SIG-M5 treated with dmso at 0.1 percent for 504 hours (cell line): ENCODE data around the gene SPAG8.
A peak's percentile ranks its signal among the peaks of the same experiment; 100 is the strongest.

Source experiments
- DNase-seq: peaks from one replicate; lab custom pipeline; 2025; ENCODE audit not compliant: unreplicated experiment; lab: John Stamatoyannopoulos, UW

The SPAG8 gene, protein sequence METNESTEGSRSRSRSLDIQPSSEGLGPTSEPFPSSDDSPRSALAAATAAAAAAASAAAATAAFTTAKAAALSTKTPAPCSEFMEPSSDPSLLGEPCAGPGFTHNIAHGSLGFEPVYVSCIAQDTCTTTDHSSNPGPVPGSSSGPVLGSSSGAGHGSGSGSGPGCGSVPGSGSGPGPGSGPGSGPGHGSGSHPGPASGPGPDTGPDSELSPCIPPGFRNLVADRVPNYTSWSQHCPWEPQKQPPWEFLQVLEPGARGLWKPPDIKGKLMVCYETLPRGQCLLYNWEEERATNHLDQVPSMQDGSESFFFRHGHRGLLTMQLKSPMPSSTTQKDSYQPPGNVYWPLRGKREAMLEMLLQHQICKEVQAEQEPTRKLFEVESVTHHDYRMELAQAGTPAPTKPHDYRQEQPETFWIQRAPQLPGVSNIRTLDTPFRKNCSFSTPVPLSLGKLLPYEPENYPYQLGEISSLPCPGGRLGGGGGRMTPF

DNA sequence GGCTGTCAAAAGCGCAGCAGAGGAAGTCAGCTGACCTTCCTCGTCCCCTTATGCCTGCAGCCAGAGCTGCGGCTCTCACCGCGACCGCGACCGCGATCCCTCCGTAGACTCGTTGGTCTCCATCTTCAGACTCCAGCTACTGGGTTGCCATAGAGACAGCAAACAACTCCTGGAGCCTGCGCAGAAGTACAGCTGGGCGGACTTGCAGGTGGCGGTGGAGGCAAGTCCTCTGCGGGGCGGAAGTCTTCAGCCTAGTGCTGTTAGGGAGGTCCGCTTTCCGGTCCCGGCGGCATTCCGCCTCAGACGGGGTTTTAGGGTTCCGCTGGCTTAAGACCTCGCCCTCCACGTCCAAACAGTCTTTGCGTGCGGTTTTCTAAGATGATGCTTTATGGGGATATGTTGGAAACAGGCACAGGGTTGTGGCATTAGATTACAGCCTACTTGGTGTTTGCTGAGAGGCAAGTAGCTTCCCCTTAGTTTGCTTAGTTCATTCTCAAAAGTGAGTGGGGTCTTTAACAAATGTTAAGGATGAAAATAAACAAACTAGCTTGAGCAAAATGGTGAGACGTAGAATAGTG lies at the start of gene SPAG8:
Gene SPAG8 (minus strand): TSS at position 238 of the 578 bp plus-strand sequence. CDS start 115 bp downstream, at position 123.
- DNase-seq, result peak; percentile 97

DNA sequence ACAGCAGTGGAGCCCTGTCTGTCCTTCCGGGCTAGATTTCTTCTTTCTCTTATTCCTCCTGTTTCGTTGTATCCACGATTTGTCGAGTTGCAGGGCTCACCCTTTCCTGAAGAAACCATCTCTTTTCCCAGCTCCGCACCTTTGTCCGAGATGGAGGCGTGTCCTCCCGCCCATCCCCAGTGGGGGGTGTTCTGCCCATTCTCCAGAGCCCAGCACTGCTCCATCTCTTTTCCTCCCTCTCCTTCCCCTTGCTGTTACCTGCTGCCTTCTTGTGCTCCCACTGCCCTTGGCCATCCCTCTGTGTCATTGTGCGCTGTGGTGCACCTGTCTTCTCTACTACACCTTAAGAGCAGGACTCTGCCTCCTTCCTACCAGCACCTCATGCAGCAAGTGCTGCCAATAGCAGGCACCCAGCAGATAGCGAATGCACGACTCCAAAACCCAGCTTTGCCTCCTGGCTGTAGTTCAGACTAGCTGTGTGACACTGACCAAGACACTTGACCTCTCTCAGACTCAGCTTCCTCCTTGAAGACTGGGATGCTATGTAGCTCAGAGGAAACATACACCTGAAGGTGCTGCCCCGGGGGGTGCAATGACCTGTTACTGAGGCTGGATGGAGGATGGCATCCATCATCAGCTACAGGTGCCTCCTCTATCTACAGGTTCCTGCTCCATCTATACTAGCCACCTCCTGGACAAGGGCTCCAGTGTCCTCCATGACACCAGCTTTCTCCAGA lies 49.3 kb upstream of the SPAG8 start:
- no peak for DNase-seq

DNA sequence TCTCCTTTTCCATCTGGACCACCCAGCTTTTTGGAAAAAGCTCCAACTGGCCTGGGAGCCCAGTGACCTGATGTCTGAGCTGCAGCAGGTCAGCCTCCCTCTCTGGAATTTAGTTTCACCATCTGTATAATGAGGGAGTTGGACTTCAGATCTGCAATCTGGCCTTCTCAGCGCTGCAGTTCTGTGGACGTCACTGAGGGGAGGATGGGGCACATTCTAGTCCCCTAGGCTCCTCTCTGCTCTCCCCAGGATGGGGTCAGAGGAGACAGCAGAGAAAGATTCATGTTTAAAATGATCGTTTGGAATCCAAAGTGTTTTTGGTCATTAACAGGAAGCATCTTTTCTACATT lies 47.9 kb upstream of the SPAG8 start:
- DNase-seq, result no peak

DNA sequence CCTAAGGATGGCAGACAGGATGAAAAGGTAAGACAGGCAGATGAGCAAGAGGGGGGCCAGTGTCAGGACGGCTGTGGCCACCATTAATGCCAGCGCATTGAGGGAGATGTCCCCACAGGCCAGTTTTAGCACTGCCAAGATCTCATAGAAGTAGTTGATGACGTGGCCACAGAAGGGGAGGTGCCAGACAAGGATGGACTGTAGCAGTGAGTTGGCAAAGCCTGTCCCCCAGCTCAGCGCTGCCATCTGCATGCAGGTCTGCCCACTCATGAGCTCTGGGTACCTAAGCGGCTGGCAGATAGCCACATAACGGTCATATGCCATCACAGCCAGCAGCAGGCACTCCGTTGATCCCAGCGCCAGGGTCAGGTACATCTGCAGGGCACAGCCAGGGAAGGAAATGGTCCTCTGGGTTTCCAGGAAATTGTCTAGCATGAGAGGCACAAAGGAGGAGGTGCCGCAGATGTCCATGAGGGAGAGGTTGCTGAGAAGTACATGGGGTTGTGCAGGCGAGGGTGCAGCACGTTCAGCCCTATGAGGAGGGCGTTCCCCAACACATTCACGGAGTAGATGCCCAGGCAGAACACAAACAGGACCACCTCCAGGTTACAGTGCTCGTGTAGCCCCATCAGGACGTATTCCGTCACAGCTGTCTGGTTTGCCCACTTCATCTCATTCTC lies 47.4 kb upstream of the SPAG8 start:
- DNase-seq, result no peak

DNA sequence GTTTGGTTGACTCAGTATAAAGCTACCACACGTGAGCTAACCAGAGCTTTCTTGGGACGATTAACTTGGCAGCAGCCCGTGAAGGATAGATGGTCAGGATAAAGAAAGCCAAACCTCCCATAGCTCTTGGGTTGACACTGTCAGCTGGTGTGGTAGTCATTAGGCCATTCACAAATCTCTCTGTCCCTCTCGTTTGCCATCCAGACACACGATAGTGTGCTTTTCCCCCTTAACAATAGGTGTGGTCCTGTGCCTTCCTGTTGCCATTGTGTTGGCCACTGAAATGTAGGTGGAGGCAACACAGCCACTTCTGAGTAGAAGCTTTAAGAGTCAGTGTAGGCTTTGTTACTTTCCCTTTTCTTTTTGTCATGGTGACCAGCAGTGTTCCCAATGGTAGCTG lies 46.4 kb upstream of the SPAG8 start:
- no peak for DNase-seq

DNA sequence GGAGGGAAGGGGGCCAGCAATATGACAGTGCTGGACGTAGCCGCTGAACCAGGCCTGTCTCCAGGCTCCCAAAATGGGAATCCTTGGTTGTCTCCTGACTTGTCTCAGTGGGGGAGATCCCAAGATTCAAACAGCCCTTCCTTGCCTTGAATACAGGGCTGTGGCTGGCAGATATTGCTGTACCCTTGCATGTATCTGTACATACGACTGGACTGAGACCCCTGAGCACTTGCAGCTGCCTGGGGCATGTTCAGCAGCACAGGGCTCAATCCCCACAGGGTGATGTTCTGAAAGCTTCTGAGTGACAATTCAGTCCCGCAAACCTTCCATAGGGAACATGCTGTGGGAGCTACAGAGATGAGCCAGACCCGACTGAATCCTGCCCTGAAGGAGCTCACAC lies 44.8 kb upstream of the SPAG8 start:
- DNase-seq, result no peak

DNA sequence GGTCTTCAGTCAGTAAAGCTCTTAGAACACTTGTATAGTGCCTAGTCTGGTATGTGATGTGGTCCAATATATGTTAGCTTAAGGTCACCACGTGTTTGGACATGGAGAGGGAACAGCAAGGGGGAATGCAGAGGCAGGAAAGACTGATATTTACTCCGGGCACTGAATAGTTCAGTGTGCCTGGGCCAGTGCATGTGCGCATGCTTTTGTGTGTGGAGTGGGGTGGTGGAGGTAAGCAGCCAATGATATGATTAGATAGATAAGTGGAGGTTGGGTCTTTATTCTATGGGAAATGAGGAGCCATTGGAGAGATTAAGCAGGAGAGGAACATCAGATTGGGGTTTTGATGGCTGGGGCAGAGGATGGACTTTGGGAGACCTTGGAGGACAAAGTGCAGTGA lies 44.1 kb upstream of the SPAG8 start:
- DNase-seq, result no peak

DNA sequence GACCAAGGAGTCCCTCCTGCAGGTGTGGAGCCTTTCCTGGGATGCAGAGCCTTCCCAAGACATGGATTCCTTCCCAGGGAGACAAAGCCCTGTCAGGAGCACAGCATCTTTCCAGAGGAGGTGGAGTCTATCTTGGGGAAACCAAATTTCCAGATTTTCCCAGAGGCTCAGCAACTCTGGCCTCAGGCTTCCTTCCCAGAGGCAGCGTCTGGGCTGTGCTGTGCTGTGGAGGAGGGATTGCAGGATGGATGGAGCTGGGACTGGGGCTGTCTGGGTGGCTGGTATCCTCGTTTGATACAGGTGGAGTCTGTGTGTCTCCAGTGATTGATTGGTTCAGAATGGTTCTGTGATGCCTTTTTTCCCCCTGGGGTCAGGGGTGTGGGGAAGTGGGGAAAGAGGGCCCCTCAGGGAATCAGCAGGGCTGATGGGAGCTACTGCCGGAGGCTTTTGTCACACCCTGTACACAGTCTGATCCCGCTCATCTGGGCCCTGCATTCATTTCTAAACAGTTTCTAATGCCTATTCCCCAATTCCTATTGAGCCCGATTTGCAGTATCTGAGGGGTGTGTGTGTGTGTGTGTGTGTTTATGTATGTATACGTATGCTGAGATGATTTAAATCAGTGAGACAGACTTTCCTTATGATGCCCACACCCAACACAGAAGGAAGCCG lies 42.2 kb upstream of the SPAG8 start:
- no peak for DNase-seq

DNA sequence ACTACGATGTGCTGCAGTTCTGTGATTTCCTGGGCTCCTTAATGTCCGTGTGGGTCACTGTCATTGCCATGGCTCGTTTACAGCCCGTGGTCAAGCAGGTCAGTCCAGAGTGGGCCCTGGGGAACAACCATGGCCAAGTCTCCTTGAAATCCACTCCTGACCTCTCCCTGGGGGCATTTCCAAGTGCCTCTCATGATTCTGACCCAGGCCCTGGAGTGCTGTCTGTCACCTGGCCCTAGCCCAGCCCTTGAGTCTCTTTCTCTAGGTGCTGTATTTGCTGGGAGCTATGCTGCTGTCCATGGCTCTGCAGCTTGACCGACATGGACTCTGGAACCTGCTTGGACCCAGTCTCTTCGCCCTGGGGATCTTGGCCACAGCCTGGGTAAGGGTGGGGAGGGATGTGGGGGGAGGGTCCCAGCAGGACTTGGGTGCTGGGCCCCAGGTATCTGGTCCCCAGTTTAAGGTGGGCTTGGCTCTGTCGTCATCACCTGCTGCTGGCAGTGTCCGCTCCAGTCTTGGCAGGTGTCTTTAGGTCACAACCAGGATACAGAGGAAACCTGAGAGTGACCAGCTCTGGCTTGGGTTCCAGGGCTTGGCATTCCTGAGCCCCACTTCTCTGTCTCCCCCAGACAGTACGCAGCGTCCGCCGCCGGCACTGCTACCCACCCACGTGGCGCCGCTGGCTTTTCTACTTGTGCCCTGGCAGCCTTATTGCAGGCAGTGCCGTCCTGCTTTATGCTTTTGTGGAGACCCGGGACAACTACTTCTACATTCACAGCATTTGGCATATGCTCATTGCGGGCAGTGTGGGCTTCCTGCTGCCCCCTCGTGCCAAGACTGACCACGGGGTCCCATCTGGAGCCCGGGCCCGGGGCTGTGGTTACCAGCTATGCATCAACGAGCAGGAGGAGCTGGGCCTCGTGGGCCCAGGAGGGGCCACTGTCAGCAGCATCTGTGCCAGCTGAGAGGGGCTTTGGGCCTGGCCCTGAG lies 41.1 kb upstream of the SPAG8 start:
- DNase-seq, result no peak

DNA sequence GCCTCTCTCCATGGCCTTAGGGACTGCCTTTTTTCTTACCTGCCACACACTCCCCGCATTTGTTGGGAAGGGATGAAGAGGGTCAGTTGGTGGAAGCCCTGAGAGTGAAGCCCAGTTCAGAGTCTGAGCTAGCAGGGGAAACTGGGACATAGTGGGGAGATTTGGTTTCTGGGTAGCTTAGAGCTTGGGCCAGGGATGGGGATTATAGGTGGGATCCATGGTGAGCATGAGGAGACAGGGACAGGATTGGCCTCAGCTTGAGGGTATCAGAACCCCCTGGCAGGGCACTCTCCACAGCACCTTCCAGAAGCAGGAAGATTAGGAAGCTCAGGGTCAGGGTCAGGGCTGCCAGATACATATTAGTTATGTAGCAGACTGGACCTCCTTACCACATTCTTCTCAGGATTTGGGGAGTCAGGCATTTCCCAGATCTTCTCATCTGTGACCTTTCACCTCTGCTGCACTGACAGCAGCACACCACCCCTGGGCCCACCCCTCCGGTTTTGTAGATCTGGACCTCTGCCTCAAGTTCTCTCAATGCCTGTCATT lies 40.3 kb upstream of the SPAG8 start:
- DNase-seq, result no peak

DNA sequence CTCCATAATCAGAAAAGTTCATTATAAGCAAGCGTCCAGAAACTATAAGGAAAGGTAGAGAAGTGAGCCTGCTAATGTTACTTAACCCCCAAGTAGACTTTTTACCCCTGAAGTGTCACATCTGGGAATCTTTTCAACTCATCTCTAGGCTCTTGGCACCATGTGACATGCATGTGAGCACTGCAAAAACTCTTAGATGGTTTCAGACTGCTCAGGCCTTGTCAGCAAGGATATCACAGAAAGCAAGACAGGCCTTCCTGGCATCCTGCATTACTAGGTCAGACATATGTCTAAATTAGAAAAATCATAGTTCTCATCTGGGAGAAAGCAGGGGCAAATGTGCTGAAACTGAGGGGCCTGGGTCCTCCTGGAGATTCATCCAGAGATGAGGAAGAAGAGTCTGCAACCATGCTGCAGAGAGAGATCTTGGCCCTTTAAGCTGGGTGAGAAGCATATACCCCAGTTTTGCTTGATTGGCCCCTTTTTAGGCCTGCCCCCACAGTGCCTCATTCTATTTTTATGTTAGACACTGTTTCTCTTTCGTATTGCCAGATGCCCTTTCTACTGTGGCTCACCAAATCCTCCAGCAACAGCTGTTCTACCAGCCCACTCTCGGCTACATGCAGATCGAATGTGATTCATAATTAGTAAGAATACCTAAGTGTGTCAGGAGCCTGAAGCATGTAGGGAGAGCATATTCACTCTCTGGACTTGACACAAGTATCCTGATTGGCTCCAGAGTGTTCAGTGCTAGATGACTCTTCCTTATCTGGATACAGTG lies 35.9 kb upstream of the SPAG8 start:
- DNase-seq, result no peak

DNA sequence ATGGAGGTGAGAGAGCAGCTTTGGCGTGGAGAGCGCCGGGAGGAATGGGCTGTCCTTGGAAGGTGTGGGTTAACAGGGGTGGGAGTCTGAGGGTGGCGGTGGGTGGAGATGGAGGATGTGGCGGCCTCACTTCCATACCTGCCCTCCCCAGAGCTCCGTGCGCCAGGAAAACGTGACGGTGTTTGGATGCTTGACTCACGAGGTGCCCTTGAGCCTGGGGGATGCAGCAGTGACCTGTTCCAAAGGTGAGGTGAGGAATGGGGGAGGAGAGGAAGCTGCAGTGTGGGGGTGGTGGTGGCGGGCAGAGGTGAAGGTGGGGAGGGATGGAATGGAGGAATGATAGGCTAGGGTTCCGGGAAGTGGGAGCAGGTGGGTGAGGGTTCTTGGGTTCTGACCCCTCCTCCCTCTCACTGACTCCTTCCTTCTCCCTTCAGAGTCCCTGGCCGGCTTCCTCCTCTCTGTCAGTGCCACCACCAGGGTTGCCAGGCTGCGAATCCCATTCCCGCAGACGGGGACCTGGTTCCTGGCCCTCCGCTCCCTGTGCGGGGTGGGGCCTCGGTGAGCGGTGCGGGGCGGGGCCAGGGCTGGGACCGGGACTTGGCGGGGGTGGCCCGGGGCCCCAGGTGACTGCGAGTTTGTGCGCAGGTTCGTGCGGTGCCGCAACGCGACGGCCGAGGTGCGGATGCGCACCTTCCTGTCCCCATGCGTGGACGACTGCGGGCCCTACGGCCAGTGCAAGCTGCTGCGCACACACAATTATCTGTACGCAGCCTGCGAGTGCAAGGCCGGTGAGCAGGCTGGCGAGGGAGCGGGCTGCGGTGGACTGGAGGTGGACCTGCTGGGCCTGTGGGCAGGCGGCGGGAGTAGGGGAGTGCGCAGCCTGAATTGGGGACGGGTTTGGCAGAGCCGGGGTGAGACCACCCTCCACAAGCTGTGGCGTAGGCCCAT lies 34.0 kb upstream of the SPAG8 start:
- no peak for DNase-seq

DNA sequence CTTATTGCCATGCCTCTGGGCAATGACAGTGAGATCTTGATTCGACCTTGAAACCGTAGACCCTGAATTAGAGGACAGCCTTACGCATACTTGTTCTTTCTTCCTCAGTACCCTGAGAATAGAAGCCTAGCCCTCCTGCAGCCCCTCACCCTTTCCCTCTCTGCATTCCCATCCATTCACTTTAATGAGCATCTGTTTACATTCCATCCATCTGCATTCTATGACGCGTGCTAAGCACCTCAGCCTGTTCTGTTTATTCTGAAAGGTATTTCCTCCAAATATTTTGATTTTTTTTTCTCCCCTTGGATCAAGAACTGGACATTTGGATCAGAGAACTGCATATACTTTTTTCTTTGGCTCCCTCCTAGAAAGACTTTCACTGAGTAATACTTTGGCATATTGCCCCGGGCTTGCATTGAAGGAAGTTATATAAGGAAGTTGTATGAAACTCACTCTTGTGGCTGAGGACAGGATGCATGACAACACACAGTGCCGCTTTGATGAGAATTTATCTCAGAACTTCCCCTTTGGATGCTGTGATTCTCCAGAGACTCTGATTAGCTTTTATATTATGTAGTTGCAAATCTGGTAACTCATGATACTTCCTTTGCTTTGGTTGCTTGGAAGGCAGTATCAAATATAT lies 32.7 kb upstream of the SPAG8 start:
- DNase-seq, result peak; percentile 94

DNA sequence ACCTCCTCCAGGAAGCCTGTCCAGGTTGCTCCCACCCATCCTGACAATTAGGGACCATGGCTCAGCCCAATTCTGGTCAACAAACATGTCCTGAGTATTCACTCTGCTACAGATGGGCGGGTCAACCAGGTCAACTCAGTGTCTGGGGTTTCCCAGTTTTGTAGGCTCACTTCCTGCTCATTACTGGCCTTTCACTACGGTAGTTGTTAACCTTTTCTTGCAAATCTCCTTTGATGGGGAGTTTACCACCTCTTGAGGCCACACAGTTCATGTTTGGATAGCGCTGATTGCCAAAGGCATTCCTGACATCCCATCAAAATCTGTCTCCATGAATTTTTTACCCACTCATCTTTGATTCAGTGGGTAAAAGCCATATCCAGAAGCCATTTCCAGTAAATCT lies 30.7 kb upstream of the SPAG8 start:
- no peak for DNase-seq

DNA sequence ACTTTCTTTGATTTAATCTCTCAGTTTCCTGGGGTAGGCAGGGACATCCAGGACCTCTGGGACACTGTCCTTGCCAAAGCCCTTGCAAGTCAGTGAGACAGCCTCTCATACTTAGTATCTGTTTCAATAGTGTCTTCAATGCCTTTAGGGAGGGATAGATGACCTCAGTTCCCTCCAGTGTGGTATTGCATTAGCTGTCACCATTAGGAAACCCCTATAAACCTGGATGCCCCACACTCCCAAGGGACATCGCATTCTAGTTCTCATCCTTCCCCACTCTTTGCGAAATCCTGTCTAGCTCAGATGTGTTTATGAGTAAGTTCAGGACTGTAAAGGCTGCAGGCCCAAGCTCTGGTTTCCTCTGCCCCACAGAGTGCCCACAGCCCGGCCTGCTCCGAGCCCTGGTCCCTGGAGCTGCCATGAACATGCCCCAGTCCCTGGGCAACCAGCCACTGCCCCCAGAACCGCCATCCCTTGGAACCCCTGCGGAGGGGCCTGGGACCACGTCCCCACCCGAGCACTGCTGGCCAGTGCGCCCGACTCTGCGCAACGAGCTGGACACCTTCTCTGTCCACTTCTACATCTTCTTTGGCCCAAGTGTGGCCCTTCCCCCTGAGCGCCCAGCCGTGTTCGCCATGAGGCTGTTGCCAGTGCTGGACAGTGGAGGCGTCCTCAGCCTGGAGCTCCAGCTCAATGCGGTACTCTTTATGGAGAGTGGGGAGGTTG lies 30.1 kb upstream of the SPAG8 start:
- no peak for DNase-seq

DNA sequence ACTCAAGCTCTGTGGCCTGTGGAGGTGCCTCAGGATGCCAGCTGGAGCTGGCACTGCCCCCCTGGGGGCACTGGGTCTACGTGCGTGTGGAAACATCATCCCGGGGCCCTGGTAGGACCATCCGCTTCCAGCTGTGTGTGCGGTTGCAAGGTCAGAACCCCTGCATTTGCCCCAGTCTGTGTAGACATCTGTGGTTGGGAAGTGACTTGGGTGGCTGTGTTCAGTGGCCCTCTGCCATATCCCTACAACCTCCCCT lies 29.5 kb upstream of the SPAG8 start:
- no peak for DNase-seq
